Measurements from ENCODE around the gene BACE1.

DNA sequence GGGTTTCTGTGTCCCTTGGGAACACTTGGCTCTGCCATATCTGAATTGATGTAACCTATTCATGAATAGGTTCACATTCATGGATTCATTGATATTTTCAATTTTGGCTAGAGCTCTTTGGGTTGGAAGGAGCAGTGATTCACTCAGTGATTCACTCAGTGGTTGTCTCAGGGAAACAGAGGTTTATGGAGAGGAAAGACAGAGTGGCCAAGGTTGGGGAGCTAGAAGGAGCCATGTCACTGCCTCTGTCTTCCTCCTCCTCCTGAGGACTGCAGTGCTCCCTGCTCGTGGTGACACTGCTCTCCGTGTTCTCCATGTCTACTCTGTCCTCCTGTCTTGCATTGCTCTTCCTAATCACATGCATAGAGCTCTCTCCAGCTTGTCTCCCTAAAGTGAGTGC lies 29.0 kb upstream of the BACE1 start:
- TF ChIP-seq, protein P1, sequence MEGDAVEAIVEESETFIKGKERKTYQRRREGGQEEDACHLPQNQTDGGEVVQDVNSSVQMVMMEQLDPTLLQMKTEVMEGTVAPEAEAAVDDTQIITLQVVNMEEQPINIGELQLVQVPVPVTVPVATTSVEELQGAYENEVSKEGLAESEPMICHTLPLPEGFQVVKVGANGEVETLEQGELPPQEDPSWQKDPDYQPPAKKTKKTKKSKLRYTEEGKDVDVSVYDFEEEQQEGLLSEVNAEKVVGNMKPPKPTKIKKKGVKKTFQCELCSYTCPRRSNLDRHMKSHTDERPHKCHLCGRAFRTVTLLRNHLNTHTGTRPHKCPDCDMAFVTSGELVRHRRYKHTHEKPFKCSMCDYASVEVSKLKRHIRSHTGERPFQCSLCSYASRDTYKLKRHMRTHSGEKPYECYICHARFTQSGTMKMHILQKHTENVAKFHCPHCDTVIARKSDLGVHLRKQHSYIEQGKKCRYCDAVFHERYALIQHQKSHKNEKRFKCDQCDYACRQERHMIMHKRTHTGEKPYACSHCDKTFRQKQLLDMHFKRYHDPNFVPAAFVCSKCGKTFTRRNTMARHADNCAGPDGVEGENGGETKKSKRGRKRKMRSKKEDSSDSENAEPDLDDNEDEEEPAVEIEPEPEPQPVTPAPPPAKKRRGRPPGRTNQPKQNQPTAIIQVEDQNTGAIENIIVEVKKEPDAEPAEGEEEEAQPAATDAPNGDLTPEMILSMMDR (IDR thresholded peaks at IDR 0.05): no peak
- TF ChIP-seq POLR2A (IDR thresholded peaks at IDR 0.05): no peak

All from testis (tissue), 2 donors.